Activated effector memory CD4-positive, alpha-beta T cell treated with Interleukin-2 at 50 U/mL for 16 hours (primary cell): ENCODE data around the gene CAPN10.
A peak's percentile ranks its signal among the peaks of the same experiment; 100 is the strongest.

Experiments used
- DNase-seq: peaks from one replicate; pipeline ENCODE4 v3.0.0-alpha.2; 2020

The CAPN10 gene

DNA sequence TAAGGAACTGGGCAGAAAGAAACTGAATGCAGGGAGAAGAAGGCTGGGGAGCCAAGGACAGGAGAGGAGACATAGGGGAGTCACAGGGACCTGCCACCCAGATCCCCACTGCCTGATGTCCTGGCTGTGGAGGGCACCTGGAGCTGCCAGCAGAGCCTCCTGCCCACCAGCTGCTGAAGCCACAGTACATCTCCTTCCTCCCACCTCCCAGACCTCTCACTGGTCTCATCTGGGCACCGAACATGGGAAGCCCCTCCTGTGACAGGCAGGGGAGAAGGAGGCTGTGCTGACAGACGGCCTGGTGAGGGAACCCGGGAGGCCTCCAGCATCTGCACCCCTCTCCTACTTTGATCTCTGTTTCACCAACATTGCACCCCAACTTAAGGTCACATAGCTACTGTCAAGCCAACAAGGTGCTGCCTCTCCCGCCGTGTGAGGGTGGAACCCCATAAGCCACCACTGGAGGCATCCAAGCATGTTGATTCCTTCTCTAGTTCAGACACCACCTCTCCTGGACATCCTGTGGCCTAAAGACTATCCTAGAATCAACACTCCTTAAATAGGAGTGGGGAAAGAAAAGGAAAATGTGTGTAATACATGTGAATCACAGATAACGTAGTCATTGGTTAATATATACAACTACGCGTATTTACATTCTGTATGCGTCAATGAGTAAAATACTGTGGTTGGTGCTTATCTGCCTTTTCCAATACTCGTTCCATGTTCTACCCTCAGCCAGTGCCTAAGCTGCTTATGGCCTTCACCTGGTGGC lies 21.8 kb upstream of the CAPN10 start:
- no peak for DNase-seq

DNA sequence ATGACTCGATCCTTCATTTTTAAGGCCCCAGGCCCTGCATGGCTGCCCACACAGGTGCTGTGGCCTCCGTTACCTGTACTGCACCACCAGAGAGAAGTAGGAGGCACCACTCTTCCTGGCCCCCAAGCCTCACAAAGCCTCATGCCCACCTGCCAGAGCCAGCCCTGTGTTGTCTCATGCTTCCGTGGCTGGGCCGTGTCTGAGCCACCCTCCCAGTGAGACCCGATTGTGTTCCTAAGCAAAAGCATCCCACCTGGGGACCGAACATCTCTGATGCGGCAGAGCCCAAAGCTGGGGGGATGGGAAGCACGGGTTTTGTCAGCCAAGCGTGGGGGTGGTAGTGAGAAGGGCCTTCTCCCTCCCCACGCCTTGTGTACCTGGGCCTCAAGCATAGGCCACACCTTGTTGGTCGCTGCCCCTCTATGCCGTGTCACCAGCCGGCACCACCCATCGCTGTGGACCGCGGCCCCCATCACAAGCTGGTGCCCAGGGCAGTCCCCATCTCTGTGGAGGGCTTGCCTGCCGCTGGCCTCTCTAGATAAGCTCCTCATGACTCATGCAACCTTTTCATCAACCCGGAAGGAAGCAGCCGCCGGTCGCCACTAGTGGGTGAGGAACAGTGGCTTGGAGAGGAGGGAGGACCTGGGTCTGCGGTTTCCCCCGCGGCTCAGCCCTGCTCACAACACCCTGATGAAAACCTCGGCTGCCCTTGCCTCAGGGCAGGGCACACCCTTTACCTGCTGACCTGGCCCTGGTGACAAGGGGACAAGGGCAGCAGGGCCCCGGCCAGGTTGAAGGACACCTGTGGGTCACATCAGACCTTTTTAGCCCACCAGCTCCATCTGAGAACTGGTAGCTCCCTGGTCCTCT lies 21.0 kb upstream of the CAPN10 start:
- DNase-seq = peak; percentile 92

DNA sequence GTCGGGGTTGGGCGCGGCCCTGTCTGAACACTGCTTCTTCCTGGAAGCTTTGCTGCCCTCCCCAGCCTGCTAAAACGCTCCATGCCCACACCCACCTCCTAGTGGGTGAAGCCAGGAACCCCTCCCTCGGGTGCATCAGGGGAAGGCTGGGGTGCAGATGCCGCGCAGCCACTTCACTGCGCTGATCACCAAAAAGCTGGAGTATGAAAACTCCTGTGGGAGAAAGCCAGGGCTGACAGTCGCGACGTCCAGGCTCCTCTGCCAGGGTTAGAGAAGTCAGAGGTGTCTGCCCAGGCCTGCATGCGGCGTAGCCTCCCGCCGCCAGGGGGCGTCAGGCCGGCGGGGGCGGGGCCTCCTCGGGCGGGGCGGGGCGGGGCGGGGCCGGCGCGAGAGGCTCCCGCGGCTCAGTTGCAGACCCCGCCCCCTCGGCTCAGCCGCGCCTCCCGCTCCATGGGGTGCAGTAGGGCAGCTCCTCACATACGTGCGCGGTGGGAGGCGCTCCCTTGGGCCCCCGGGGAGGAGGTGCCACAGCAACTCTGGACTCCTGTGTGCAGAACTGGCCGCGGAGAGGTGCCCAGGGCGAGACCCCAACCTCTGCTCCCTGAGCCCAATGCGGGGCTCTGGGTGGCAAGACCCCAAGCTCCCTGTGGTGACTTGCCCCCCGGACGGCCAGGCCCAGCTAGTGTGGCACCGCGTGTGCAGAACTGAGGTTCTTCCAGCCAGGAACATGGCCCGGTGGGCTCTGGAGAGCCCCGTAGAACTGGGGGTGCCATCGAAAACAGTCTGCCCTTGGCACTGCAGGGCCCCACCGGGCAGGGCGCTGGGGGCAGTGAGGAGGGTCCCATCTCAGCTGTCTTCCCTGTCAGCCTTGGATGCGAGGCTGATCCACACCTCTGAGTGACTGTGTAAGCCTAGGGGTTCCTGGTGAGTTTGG lies 20.1 kb upstream of the CAPN10 start:
- peak; percentile 95 for DNase-seq

DNA sequence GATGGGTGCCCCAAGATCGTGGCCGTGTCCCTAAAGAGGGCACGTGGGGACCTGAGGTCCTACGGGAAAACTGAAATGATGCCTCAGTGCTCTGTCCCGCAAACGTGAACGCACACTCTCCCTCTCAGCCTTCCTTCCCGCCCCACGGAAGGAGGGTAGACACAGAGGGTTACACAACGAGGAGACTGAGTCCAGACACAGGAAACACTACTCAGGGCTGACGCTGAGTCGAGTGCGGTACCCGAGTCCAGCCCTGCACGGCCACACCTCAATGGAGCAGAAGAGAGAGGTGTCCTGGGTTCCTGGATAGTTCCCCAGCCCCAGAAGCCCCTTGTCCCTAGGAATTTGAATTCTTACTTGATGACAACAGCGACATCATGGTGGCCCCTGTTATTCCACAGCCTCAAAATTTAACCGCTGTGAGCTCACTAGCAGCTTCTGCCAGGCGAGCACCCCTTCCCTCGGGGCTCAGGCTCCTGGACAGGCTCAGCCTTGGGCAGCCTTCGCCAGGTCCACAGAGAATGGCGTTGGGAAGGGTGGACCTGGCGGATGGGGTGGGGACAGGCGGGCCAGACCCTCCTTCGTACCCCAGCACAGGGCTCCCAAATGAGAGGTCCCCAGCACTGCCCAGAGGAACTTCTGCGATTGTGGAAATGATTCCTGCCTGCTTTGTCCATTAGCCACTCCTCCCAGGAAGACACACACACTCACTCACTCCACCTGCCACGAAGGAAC lies 19.2 kb upstream of the CAPN10 start:
- peak; percentile 33 for DNase-seq

DNA sequence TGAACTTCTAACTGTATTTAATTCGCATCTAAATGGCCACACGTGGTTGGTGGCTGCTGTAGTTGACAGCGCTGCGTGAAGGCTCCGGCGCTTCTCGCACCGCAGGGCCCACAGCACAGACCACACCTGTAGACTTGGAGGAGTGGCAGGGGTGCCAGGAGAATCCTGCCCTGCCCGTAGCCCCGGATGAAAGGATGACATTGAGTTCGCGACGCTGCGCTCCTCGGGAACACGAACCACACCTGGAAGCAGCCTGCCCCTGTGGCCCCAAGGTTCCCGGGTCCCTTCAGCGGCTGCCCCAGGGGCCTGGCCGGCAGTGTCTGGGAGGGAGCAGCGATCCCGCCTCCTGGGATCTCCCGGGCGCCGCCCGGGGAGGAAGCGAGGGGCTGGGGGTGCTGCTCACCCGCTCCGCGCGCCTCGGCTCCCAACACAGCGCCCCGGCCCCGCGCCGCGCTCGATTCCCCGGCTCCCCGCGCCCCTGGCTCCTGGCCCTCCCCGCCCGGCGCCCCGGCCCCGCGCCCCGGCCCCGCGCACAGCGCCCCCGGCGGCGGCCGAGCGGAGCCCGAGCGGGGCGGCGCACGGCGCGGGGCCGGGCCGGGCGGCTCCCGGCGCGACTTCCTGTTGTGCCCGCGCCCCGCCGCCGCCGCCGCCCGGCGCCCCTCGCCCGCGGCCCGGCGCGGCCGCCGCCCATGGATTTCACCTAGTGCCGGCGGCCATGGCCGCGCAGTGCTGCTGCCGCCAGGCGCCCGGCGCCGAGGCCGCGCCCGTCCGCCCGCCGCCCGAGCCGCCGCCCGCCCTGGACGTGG lies 18.5 kb upstream of the CAPN10 start, which contains the start of gene RNPEPL1:
Gene RNPEPL1 (plus strand): TSS at position 613 of the 806 bp plus-strand sequence. CDS start 103 bp downstream, at position 716.
- DNase-seq = peak; percentile 44

DNA sequence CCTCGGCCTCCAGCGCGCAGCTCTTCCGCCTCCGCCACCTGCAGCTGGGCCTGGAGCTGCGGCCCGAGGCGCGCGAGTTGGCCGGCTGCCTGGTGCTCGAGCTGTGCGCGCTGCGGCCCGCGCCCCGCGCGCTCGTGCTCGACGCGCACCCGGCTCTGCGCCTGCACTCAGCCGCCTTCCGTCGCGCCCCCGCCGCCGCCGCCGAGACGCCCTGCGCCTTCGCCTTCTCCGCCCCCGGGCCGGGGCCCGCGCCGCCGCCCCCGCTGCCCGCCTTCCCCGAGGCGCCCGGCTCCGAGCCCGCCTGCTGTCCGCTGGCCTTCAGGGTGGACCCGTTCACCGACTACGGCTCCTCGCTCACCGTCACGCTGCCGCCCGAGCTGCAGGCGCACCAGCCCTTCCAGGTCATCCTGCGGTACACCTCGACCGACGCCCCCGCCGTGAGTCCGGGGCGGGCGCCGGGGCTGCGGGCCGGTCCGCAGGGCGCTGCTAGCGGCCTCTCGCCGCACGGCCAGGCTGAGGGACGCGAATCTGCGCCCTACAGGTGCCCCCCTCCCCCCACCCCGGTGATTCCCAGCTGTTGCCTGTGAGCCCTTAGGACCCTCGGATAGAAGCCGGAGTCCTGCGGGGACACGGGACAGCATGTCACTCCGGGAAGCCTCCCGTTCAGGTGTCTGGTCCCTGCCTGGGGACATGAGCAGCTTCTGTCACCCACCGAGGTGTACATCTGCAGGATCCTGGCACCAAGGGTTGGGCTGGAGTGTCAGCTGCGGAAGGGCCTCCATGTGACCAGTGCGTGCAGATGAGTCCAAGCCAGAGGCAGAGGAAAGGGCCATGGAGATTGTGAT lies 17.6 kb upstream of the CAPN10 start:
- peak; percentile 54 for DNase-seq

DNA sequence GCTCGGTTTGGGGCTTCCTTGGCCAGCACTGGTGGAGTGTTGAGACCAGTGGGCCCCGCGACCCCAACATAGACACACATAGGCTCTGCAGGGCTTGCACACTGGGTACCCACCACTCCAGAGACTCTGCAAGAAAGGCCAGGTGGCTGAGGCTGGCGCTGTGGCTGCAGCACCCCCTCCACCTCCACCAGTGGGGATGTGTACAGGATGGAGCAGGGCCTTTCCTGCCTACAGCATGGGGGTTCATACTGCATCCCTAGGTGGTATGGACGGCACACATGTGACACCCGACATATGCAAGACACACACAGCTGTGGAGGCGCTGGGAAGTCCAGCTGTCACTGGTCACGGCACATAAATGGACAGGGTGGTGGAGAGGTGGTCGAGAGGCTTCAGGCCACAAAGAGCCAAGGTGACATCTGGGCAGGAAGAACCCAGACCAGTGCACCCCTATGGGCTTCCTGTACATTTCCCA lies 17.0 kb upstream of the CAPN10 start:
- DNase-seq = no peak

GRCh38 chr2:240569998-240570530 lies 16.5 kb upstream of the CAPN10 start:
- DNase-seq = no peak

GRCh38 chr2:240570531-240571313 lies 15.8 kb upstream of the CAPN10 start:
- no peak for DNase-seq

GRCh38 chr2:240571314-240571973 lies 15.1 kb upstream of the CAPN10 start:
- DNase-seq = no peak

DNA sequence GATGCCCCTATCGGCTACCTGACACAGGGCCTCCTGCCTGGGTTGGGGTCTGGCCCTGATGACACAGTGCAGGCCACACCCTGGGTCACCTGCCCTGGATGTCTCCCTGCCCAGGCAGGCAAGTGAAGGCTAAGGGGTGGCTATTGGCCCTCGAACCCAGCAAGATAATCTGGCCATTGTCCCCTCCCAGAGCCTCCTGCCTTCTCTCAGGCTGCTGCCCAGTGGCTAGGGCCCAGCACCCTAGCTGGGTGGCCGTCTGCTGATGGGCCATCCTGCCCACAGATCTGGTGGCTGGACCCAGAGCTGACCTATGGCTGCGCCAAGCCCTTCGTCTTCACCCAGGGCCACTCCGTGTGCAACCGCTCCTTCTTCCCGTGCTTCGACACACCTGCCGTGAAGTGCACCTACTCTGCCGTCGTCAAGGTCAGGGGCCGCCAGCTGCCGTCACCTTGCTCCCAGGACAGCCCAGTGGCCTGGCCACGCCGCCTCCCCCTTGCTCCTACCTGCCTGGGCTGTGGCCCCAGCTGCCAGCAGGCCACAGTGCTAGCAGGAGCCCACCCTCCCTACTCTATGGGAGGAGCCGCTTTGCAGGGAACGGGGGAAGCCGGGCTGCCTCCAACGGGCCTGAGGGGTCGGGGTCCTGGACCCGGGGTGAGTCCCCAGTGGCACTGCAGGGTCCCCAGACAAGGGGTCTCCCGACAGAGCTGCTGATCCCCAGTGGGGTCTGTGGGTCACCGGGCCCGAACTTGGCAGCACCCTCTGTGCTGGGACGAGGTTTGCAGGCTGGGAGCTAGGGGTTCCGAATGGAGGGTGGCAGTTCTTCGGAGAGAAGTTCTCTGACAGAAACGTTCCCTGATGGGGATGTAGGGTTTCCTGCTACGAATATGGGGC lies 14.1 kb upstream of the CAPN10 start:
- DNase-seq = no peak

- DNase-seq = no peak
Observed at GRCh38 chr2:240573071-240573515, 13.4 kb upstream of the CAPN10 start.

DNA sequence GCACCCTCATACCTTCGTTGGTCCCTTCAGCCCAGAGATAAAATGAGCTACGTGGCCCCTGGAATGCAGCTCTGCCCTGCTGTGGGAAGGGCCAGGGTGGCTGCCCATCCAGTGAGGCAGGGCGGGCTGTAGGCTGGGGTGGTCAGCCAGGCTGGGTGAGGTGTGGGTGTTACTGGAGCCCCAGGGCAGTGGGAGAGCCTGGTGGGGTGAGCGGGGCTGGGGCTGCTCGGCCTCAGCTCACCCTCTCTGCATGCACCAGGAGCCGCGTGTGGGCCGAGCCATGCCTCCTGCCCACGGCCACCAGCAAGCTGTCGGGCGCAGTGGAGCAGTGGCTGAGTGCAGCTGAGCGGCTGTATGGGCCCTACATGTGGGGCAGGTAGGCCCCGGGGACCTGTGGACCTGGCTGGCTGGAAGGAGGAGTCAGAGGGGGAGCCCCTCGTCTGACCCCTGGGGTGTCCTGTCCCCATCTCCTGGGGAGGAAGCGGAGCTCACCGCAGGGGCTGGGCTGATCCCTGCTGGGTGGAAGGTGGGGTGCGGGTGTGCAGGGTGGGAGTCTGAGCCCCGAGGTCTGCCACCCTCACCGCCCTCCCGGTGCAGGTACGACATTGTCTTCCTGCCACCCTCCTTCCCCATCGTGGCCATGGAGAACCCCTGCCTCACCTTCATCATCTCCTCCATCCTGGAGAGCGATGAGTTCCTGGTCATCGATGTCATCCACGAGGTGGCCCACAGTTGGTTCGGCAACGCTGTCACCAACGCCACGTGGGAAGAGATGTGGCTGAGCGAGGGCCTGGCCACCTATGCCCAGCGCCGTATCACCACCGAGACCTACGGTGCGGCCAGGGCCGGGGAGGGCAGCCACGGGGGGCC lies 12.8 kb upstream of the CAPN10 start:
- no peak for DNase-seq

GRCh38 chr2:240574386-240575100 lies 12.0 kb upstream of the CAPN10 start:
- no peak for DNase-seq
